ENCODE measurements around the gene MAPK8. TPM values are rescaled to one million over a fixed set of nuclear protein-coding genes. Genes with fewer than 3 reads are reported as not detected.

MAPK8 gene
- total and polyA plus RNA-seq, 9 of the 15 experiments (the other 6 are each of a cell fraction or from before 2014, with no cell fraction given): 6.4 to 159 (median 71.0) TPM

GRCh38 chr10:48480397-48481374 is 174.2 kb downstream of the MAPK8 start (continued):
- TF ChIP-seq NRF1 (conservative IDR thresholded peaks at IDR 0.05 in 1 of 2, IDR thresholded peaks at IDR 0.05 in 1 of 2): 0 out of 4 replicates have a peak, but pooled peaks have one; percentile 29
- TF ChIP-seq DEAF1 (CRISPR knock-in tag; IDR thresholded peaks at IDR 0.05): no peak
- no peak for TF ChIP-seq BRF1 (IDR thresholded peaks at IDR 0.05; ENCODE audit: borderline replicate concordance, extremely low read depth, insufficient read length)
- TF ChIP-seq ZNF3 (CRISPR knock-in tag; IDR thresholded peaks at IDR 0.05): no peak
- TF ChIP-seq LARP7 (IDR thresholded peaks at IDR 0.05): no peak
- TF ChIP-seq MTA2 (IDR thresholded peaks at IDR 0.05; ENCODE audit: low read depth): 0 out of 2 replicates have a peak, but pooled peaks have one; percentile 35
- no peak for TF ChIP-seq FOXK1 (CRISPR knock-in tag; IDR thresholded peaks at IDR 0.05; ENCODE audit: borderline replicate concordance)
- no peak for TF ChIP-seq RERE (CRISPR knock-in tag; IDR thresholded peaks at IDR 0.05; ENCODE audit: borderline replicate concordance)
- no peak for TF ChIP-seq ZKSCAN8 (CRISPR knock-in tag; IDR thresholded peaks at IDR 0.05)
- no peak for TF ChIP-seq RNF219 (CRISPR knock-in tag; IDR thresholded peaks at IDR 0.05)
- TF ChIP-seq SUPT5H (IDR thresholded peaks at IDR 0.05): peak; percentile 39; the same call in 1 of the 2 replicates
- TF ChIP-seq ZNF431 (CRISPR knock-in tag; IDR thresholded peaks at IDR 0.05): no peak
- TF ChIP-seq TCF7L2 (IDR thresholded peaks at IDR 0.05; ENCODE audit: low read depth, low read length): no peak

All from K562 (cell line).